ENCODE results near the gene ITPK1. TPM values are rescaled to one million over a fixed set of nuclear protein-coding genes. Genes with fewer than 3 reads are reported as not detected.

Gene ITPK1
- total and polyA plus RNA-seq, 2 donors (not counting 3 experiments of a cell fraction or from before 2014, with no cell fraction given), result 39.6 to 51.8 TPM

DNA sequence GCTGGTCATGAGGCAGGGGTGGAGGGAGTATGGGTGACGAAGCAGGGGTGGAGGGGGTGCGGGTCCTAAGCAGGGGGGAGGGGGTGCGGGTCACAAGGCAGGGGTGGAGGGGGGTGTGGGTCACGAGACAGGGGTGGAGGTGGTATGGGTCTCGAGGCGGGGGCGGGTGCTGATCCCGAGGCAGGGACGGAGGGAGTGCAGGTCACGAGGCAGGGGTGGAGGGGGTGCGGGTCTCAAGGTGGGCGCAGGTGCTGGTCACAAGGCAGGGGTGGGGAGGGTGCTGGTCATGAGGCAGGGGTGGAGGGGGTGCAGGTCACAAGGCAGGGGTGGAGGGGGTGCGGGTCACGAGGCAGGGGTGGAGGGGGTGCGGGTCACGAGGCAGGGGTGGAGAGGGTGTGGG, 56.5 kb downstream of the ITPK1 start:
- Histone ChIP-seq H3K4me2 (ENCODE audit: insufficient read depth, low read length) (no peak overlapping the region), H2AFZ (ENCODE audit: low read depth, low read length) (no peak overlapping the region), H3K9me1 (replicated peaks; ENCODE audit: control insufficient read depth, extremely low read depth, insufficient read depth, low read length) (no peaks in the 10 kb centered on the region), H3K4me3 (replicated peaks in 1 of 3; ENCODE audit: insufficient read depth in 1 of 3, low read depth in 1 of 3, low read length in 3 of 3) (no peak overlapping the region), H4K20me1 (replicated peaks; ENCODE audit: control insufficient read depth, extremely low read depth, insufficient read depth, low read length) (no peaks in the 10 kb centered on the region), H3K4me1 (ENCODE audit: control insufficient read depth, extremely low read depth, insufficient read depth, low read length) (no peaks in the 10 kb centered on the region), H3K36me3 (ENCODE audit: control insufficient read depth in 2 of 2, extremely low read depth in 1 of 2, insufficient read depth in 2 of 2, low read length in 2 of 2) (no peaks in the 10 kb centered on the region), H3K79me2 (ENCODE audit: control insufficient read depth, insufficient read depth, low read length) (no peaks in the 10 kb centered on the region), H3K9me3 (replicated peaks; ENCODE audit: control insufficient read depth, insufficient read depth, low read length) (no peaks in the 10 kb centered on the region), H3K27me3 (ENCODE audit: control insufficient read depth in 2 of 2, insufficient read depth in 2 of 2, low read length in 2 of 2) (no peaks in the 10 kb centered on the region), H3K27ac (ENCODE audit: insufficient read depth, low read depth, low read length) (no peak overlapping the region), H3K9ac (replicated peaks; ENCODE audit: extremely low read depth, insufficient read depth, low read length) (no peak overlapping the region)
- dilution Hi-C loops (cut with MboI; ENCODE audit: extremely low pct_ligation_motif_present, low sequenced_read_pairs), result no loop called here
- ChIA-PET POLR2A (no interaction called here), CTCF (interaction anchor here (0.9 kb wide), 1 partner anchor 54 kb away, joined by 7 read pairs; no protein-coding TSS in a partner anchor)
- intact Hi-C loops (cut with micrococcal nuclease), result loop anchor here (10.0 kb wide), 1 partner anchor 1056 kb away; the partner anchor contains the start of gene IFI27
- FAIRE-seq (no peak), DNase-seq (ENCODE audit: low read depth, low spot score) (no peak)
- TF ChIP-seq FOS (IDR thresholded peaks at IDR 0.05; ENCODE audit: borderline replicate concordance, insufficient read depth, low read length) (no peak), POLR2A (IDR thresholded peaks at IDR 0.05; ENCODE audit: low read depth, low read length) (no peak)
- TF ChIP-seq, protein P1, sequence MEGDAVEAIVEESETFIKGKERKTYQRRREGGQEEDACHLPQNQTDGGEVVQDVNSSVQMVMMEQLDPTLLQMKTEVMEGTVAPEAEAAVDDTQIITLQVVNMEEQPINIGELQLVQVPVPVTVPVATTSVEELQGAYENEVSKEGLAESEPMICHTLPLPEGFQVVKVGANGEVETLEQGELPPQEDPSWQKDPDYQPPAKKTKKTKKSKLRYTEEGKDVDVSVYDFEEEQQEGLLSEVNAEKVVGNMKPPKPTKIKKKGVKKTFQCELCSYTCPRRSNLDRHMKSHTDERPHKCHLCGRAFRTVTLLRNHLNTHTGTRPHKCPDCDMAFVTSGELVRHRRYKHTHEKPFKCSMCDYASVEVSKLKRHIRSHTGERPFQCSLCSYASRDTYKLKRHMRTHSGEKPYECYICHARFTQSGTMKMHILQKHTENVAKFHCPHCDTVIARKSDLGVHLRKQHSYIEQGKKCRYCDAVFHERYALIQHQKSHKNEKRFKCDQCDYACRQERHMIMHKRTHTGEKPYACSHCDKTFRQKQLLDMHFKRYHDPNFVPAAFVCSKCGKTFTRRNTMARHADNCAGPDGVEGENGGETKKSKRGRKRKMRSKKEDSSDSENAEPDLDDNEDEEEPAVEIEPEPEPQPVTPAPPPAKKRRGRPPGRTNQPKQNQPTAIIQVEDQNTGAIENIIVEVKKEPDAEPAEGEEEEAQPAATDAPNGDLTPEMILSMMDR (IDR thresholded peaks at IDR 0.05; ENCODE audit: extremely low read depth in 1 of 2, insufficient read depth in 1 of 2, low read depth in 1 of 2, low read length in 2 of 2), result no peak
- no TSS peak for BruUV-seq (replicated peaks)

DNA sequence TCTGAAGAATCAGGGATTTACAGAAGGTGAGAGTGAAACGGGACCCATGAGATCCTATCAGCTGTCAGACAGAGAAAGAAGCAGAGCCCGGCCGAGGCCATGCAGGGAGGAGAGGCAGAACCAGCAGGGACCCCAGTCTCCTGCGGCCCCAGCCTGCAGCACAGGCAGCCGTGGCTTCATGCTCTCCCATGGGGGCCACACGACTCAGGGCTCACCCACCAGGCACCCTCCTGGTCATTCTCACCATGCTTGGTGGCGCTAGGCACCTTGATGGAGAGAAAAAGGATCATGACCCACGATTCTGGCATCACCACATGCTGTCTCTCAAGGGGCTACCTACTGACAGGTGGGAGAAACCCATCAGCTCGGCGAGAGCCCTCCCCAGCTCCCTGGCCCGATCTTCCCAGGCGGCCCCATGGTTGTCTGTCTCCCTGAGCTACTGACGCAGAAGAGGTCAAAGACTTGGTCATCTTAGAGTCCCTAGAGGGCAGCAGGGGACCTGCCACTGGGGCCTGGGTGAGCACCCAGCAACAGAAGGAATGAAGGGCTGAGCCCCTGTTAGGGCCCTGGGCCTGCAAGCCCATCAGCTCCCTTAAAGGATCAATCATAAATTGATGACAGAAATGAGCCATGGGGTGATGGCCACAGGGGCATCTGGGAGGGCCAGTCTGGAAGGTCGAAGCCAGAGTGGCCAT, 58.0 kb downstream of the ITPK1 start:
- Histone ChIP-seq H3K79me2 (ENCODE audit: control insufficient read depth, insufficient read depth, low read length) (no peaks in the 10 kb centered on the region), H3K9me1 (replicated peaks; ENCODE audit: control insufficient read depth, extremely low read depth, insufficient read depth, low read length) (no peaks in the 10 kb centered on the region), H3K4me1 (ENCODE audit: control insufficient read depth, extremely low read depth, insufficient read depth, low read length) (no peaks in the 10 kb centered on the region), H3K27me3 (ENCODE audit: control insufficient read depth in 2 of 2, insufficient read depth in 2 of 2, low read length in 2 of 2) (no peaks in the 10 kb centered on the region), H3K9me3 (replicated peaks; ENCODE audit: control insufficient read depth, insufficient read depth, low read length) (no peaks in the 10 kb centered on the region), H3K4me2 (ENCODE audit: insufficient read depth, low read length) (no peak overlapping the region), H2AFZ (ENCODE audit: low read depth, low read length) (no peak overlapping the region), H3K27ac (ENCODE audit: insufficient read depth, low read depth, low read length) (no peak overlapping the region), H3K36me3 (ENCODE audit: control insufficient read depth in 2 of 2, extremely low read depth in 1 of 2, insufficient read depth in 2 of 2, low read length in 2 of 2) (no peaks in the 10 kb centered on the region), H3K9ac (replicated peaks; ENCODE audit: extremely low read depth, insufficient read depth, low read length) (no peak overlapping the region), H3K4me3 (replicated peaks in 1 of 3; ENCODE audit: insufficient read depth in 1 of 3, low read depth in 1 of 3, low read length in 3 of 3) (no peak overlapping the region), H4K20me1 (replicated peaks; ENCODE audit: control insufficient read depth, extremely low read depth, insufficient read depth, low read length) (no peaks in the 10 kb centered on the region)
- POLR2A ChIA-PET, result no interaction called here
- intact Hi-C loops (cut with micrococcal nuclease), result loop anchor here (10.0 kb wide), 1 partner anchor 1057 kb away; the partner anchor contains the start of gene IFI27
- no peak for TF ChIP-seq POLR2A (IDR thresholded peaks at IDR 0.05; ENCODE audit: low read depth, low read length)
- no peak for TF ChIP-seq FOS (IDR thresholded peaks at IDR 0.05; ENCODE audit: borderline replicate concordance, insufficient read depth, low read length)
- dilution Hi-C loops (cut with MboI; ENCODE audit: extremely low pct_ligation_motif_present, low sequenced_read_pairs), result no loop called here
- FAIRE-seq, result no peak
- CTCF ChIA-PET, result no interaction called here
- DNase-seq (ENCODE audit: low read depth, low spot score), result no peak
- no TSS peak for BruUV-seq (replicated peaks)
